Measurements from ENCODE around the gene ZNF646. TPM values are rescaled to one million over a fixed set of nuclear protein-coding genes. Genes with fewer than 3 reads are reported as not detected.

ZNF646 gene
- total RNA-seq, 2 experiments from 2014 or later = 22.0 to 24.4 TPM

- Mint-ChIP-seq H3K4me3 (no peak overlapping the region), H3K27me3 (no peaks in the 10 kb centered on the region), H3K36me3 (ENCODE audit: low read depth) (peaks cover 17% of the 10 kb centered on the region), H3K9me3 (no peaks in the 10 kb centered on the region), H3K4me1 (ENCODE audit: low read depth) (peaks cover 2% of the 10 kb centered on the region), H3K27ac (no peak overlapping the region)
- intact Hi-C loops (cut with micrococcal nuclease) = no loop called here
- TF ChIP-seq CTCF (IDR thresholded peaks at IDR 0.05) = no peak
- ChIA-PET POLR2A (interaction anchor here (0.8 kb wide), 1 partner anchor 66 kb away, joined by 3 read pairs; no protein-coding TSS in a partner anchor), CTCF (interaction anchor here (3.0 kb wide), 1 partner anchor 12 kb away, joined by 12 read pairs; no protein-coding TSS in a partner anchor)
- DNase-seq (no peak), ATAC-seq (no peak)
These were observed 55.5 kb downstream of the ZNF646 start for GRCh38 chr16:31129568-31130335.

GRCh38 chr16:31130336-31130891, 56.2 kb downstream of the ZNF646 start:
- TF ChIP-seq CTCF (IDR thresholded peaks at IDR 0.05) = no peak
- peaks cover 15% of the 10 kb centered on the region for H3K36me3 Mint-ChIP-seq (ENCODE audit: low read depth)
- no peaks in the 10 kb centered on the region for H3K27me3 Mint-ChIP-seq
- ChIA-PET CTCF (interaction anchor here (3.0 kb wide), 1 partner anchor 12 kb away, joined by 12 read pairs; no protein-coding TSS in a partner anchor), POLR2A (no interaction called here)
- intact Hi-C loops (cut with micrococcal nuclease) = no loop called here
- no peaks in the 10 kb centered on the region for H3K9me3 Mint-ChIP-seq
- DNase-seq = no peak
- no peak overlapping the region for H3K4me3 Mint-ChIP-seq
- ATAC-seq = no peak
- no peak overlapping the region for H3K27ac Mint-ChIP-seq
- peaks cover 2% of the 10 kb centered on the region for H3K4me1 Mint-ChIP-seq (ENCODE audit: low read depth)

- Mint-ChIP-seq H3K9me3 (no peaks in the 10 kb centered on the region), H3K27me3 (no peaks in the 10 kb centered on the region), H3K27ac (no peak overlapping the region), H3K4me1 (ENCODE audit: low read depth) (peaks cover 2% of the 10 kb centered on the region), H3K36me3 (ENCODE audit: low read depth) (peaks cover 13% of the 10 kb centered on the region), H3K4me3 (no peak overlapping the region)
- ChIA-PET POLR2A (interaction anchor here (0.9 kb wide), 1 partner anchor 13 kb away, joined by 4 read pairs; the partner anchor contains the start of gene KAT8), CTCF (interaction anchor here (1.1 to 3.0 kb wide), 2 partner anchors 10 to 11 kb away, joined by 3 to 12 read pairs; no protein-coding TSS in a partner anchor)
- TF ChIP-seq CTCF (IDR thresholded peaks at IDR 0.05) = no peak
- DNase-seq (no peak), ATAC-seq (no peak)
- intact Hi-C loops (cut with micrococcal nuclease) = no loop called here
These were observed 56.7 kb downstream of the ZNF646 start for GRCh38 chr16:31130899-31131298.

GRCh38 chr16:31131416-31131815, 57.2 kb downstream of the ZNF646 start:
- intact Hi-C loops (cut with micrococcal nuclease) = no loop called here
- TF ChIP-seq CTCF (IDR thresholded peaks at IDR 0.05) = no peak
- CTCF ChIA-PET = interaction anchor here (1.1 to 3.0 kb wide), 2 partner anchors 11 kb away, joined by 3 to 12 read pairs; no protein-coding TSS in a partner anchor
- H3K9me3 Mint-ChIP-seq = no peaks in the 10 kb centered on the region
- peaks cover 2% of the 10 kb centered on the region for H3K4me1 Mint-ChIP-seq (ENCODE audit: low read depth)
- no peaks in the 10 kb centered on the region for H3K27me3 Mint-ChIP-seq
- peaks cover 7% of the 10 kb centered on the region for H3K36me3 Mint-ChIP-seq (ENCODE audit: low read depth)
- H3K4me3 Mint-ChIP-seq = no peak overlapping the region
- DNase-seq (no peak), ATAC-seq (no peak)
- POLR2A ChIA-PET = interaction anchor here (0.9 kb wide), 1 partner anchor 14 kb away, joined by 4 read pairs; the partner anchor contains the start of gene KAT8
- H3K27ac Mint-ChIP-seq = no peak overlapping the region

Measured in activated CD8-positive, alpha-beta T cell treated with anti-CD3 and anti-CD28 coated beads for 36 hours (primary cell).